DMS114 treated with DMSO at 0.1 percent for 48 hours (cell line): Measurements from ENCODE around the gene ALPK3.

ENCODE experiments used
- DNase-seq: peaks from one replicate; lab custom pipeline; 2025; ENCODE audit not compliant: unreplicated experiment; lab: John Stamatoyannopoulos, UW

The ALPK3 gene

GRCh38 chr15:84914909-84915605, 97.9 kb downstream of the ALPK3 start:
- DNase-seq: no peak

GRCh38 chr15:84915606-84915958, 98.4 kb downstream of the ALPK3 start:
- DNase-seq: no peak

- no peak for DNase-seq
These were observed 100.3 kb downstream of the ALPK3 start for GRCh38 chr15:84917452-84917851.

- DNase-seq: no peak
These were observed 102.0 kb downstream of the ALPK3 start for GRCh38 chr15:84919106-84919667.

- DNase-seq: no peak
These were observed 104.0 kb downstream of the ALPK3 start for GRCh38 chr15:84921121-84921520.

- no peak for DNase-seq
These were observed 105.4 kb downstream of the ALPK3 start for GRCh38 chr15:84922530-84922929.
